Aortic smooth muscle cell (primary cell): ENCODE data around the gene PCDHGA2. TPM values are rescaled to one million over a fixed set of nuclear protein-coding genes. Genes with fewer than 3 reads are reported as not detected.

Source experiments
- total RNA-seq: library from RNA; depleted of rRNA; stranded (reverse); fragments of >200 nt; gene quantifications from 2 replicates; pipeline ENCODE4 v1.2.3, GENCODE V29; 2014

PCDHGA2 gene
- total RNA-seq, 1 donor from 2014 or later, result 2.5 TPM

Other genes starting within 250 kb of the PCDHGA2 start
- gene PCDHB2, start 244.1 kb upstream of the PCDHGA2 start, total RNA-seq, result 1.7 and 3.8 TPM in 2 replicates
- gene PCDHB3, start 238.3 kb upstream of the PCDHGA2 start, total RNA-seq, result 0.81 and 1.3 TPM in 2 replicates
- 0.68 and 0.79 TPM in 2 replicates for gene PCDHB4, start 216.9 kb upstream of the PCDHGA2 start, total RNA-seq
- 1.4 and 1.8 TPM in 2 replicates for gene PCDHB5, start 203.6 kb upstream of the PCDHGA2 start, total RNA-seq
- 0.13 and 0.37 TPM in 2 replicates for gene PCDHB6, start 188.7 kb upstream of the PCDHGA2 start, total RNA-seq
- 0.79 and 1.1 TPM in 2 replicates for gene PCDHB7, start 166.1 kb upstream of the PCDHGA2 start, total RNA-seq
- 0.62 and 1.1 TPM in 2 replicates for gene PCDHB8, start 161.0 kb upstream of the PCDHGA2 start, total RNA-seq
- 1.8 and 1.9 TPM in 2 replicates for gene PCDHB16, start 156.4 kb upstream of the PCDHGA2 start, total RNA-seq
- 0.40 and 0.44 TPM in 2 replicates for gene PCDHB9, start 151.6 kb upstream of the PCDHGA2 start, total RNA-seq
- 0.66 and 1.1 TPM in 2 replicates for gene PCDHB10, start 146.4 kb upstream of the PCDHGA2 start, total RNA-seq
- gene PCDHB11, start 139.1 kb upstream of the PCDHGA2 start, total RNA-seq, result 0.44 and 0.53 TPM in 2 replicates
- 0.25 and 0.40 TPM in 2 replicates for gene PCDHB12, start 130.0 kb upstream of the PCDHGA2 start, total RNA-seq
- gene PCDHB13, start 124.8 kb upstream of the PCDHGA2 start, total RNA-seq, result 0.81 and 1.1 TPM in 2 replicates
- 0.92 and 1.1 TPM in 2 replicates for gene PCDHB14, start 115.4 kb upstream of the PCDHGA2 start, total RNA-seq
- gene PCDHB15, start 93.4 kb upstream of the PCDHGA2 start, total RNA-seq, result 0.53 and 0.56 TPM in 2 replicates
- 0.13 and 0.31 TPM in 2 replicates for gene SLC25A2, start 34.7 kb upstream of the PCDHGA2 start, total RNA-seq
- 81.0 and 83.9 TPM in 2 replicates for gene TAF7, start 18.0 kb upstream of the PCDHGA2 start, total RNA-seq
- 1.1 TPM in 2 replicates for gene PCDHGA1, start 8.2 kb upstream of the PCDHGA2 start, total RNA-seq
- gene PCDHGA3, start 5.1 kb downstream of the PCDHGA2 start, total RNA-seq, result 2.0 and 2.9 TPM in 2 replicates
- gene PCDHGB1, start 11.3 kb downstream of the PCDHGA2 start, total RNA-seq, result 1.8 and 4.3 TPM in 2 replicates
- gene PCDHGA4, start 16.3 kb downstream of the PCDHGA2 start, total RNA-seq, result 4.0 and 7.5 TPM in 2 replicates
- 3.4 and 5.9 TPM in 2 replicates for gene PCDHGB2, start 21.2 kb downstream of the PCDHGA2 start, total RNA-seq
- gene PCDHGA5, start 25.4 kb downstream of the PCDHGA2 start, total RNA-seq, result 1.5 and 2.7 TPM in 2 replicates
- 5.7 and 8.4 TPM in 2 replicates for gene PCDHGB3, start 31.5 kb downstream of the PCDHGA2 start, total RNA-seq
- gene PCDHGA6, start 35.1 kb downstream of the PCDHGA2 start, total RNA-seq, result 3.3 and 5.3 TPM in 2 replicates
- 3.4 and 4.8 TPM in 2 replicates for gene PCDHGA7, start 44.0 kb downstream of the PCDHGA2 start, total RNA-seq
- gene PCDHGB4, start 48.9 kb downstream of the PCDHGA2 start, total RNA-seq, result 20.1 and 26.5 TPM in 2 replicates
- gene PCDHGA8, start 53.9 kb downstream of the PCDHGA2 start, total RNA-seq, result 2.2 and 3.9 TPM in 2 replicates
- gene PCDHGB5, start 59.2 kb downstream of the PCDHGA2 start, total RNA-seq, result 21.0 and 29.1 TPM in 2 replicates
- gene PCDHGA9, start 64.0 kb downstream of the PCDHGA2 start, total RNA-seq, result 2.9 and 5.7 TPM in 2 replicates
- gene PCDHGB6, start 69.3 kb downstream of the PCDHGA2 start, total RNA-seq, result 3.3 and 4.7 TPM in 2 replicates
- gene PCDHGA10, start 74.2 kb downstream of the PCDHGA2 start, total RNA-seq, result 5.3 and 7.5 TPM in 2 replicates
- gene PCDHGB7, start 78.9 kb downstream of the PCDHGA2 start, total RNA-seq, result 9.1 and 17.3 TPM in 2 replicates
- 11.0 and 18.2 TPM in 2 replicates for gene PCDHGA11, start 82.3 kb downstream of the PCDHGA2 start, total RNA-seq
- gene PCDHGA12, start 91.7 kb downstream of the PCDHGA2 start, total RNA-seq, result 17.6 and 22.3 TPM in 2 replicates
- gene PCDHGC3, start 137.2 kb downstream of the PCDHGA2 start, total RNA-seq, result 72.0 and 83.4 TPM in 2 replicates
- 2.0 and 3.2 TPM in 2 replicates for gene PCDHGC4, start 146.3 kb downstream of the PCDHGA2 start, total RNA-seq
- 3.4 and 4.7 TPM in 2 replicates for gene PCDHGC5, start 150.3 kb downstream of the PCDHGA2 start, total RNA-seq